NB4 (cell line): Measurements from ENCODE around the gene GP1BB.

Source experiments
- MYC ChIP-seq: IDR thresholded peaks from 2 replicates; pipeline ENCODE4 v1.6.1; 2011; ENCODE audit warnings: low read depth, low read length
- POLR2A ChIP-seq: IDR thresholded peaks from 2 replicates; pipeline ENCODE4 v1.6.1; 2011; ENCODE audit warnings: mild to moderate bottlenecking; ENCODE audit not compliant: insufficient read length; ENCODE audit errors: extremely low read depth
- TF ChIP-seq, protein P1 (sequence below): IDR thresholded peaks from one replicate; pipeline ENCODE4 v1.5.1; 2012; ENCODE audit warnings: low read depth, low read length
- TF ChIP-seq, protein P2 (sequence below): IDR thresholded peaks from 2 replicates; pipeline ENCODE4 v1.6.1; 2011; ENCODE audit warnings: low read depth, low read length

DNA sequence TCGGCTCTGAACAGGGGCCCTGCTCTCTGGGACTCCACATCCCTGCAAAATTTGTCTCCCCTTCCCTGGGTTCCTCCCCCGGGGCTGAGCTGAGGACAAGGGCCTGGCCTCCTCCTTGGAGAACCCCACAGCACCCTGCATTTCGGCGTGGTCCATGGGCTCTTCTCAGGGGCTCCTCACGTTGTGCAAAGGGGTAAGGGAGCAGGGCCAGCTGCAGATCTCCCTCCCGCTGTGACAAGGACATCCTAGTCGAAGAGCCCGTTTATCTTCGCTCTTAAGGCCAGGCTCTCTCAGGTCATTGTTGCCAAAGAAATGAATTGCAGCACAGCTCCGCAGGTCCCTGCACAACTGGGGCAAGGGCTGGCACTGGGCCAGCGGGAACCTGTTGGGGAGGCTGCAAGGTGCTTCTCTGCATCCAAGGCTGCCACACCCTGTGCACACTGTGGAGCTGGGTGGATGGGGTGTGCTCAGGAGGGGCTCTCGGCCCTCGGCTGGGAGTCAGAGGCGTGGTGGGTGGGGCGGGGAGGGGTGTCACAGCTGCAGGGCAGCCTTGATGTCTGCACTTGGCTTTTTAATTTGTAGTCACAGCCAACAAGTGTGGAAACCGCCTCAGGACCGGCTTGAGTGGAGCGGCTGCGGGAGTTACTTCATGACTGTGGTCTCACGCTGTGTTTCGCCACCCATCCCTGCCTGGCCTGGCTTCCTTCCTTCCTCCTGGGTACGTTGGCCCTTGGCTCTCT is 35.6 kb upstream of the GP1BB start:
- TF ChIP-seq POLR2A (no peak), MYC (peak; percentile 6; the same call in 1 of the 2 replicates)
- TF ChIP-seq, protein P1, sequence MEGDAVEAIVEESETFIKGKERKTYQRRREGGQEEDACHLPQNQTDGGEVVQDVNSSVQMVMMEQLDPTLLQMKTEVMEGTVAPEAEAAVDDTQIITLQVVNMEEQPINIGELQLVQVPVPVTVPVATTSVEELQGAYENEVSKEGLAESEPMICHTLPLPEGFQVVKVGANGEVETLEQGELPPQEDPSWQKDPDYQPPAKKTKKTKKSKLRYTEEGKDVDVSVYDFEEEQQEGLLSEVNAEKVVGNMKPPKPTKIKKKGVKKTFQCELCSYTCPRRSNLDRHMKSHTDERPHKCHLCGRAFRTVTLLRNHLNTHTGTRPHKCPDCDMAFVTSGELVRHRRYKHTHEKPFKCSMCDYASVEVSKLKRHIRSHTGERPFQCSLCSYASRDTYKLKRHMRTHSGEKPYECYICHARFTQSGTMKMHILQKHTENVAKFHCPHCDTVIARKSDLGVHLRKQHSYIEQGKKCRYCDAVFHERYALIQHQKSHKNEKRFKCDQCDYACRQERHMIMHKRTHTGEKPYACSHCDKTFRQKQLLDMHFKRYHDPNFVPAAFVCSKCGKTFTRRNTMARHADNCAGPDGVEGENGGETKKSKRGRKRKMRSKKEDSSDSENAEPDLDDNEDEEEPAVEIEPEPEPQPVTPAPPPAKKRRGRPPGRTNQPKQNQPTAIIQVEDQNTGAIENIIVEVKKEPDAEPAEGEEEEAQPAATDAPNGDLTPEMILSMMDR, result no peak
- TF ChIP-seq, protein P2, sequence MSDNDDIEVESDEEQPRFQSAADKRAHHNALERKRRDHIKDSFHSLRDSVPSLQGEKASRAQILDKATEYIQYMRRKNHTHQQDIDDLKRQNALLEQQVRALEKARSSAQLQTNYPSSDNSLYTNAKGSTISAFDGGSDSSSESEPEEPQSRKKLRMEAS, result peak; percentile 47
